GM23338 (cell line): ENCODE results near the gene SEL1L3. TPM values are rescaled to one million over a fixed set of nuclear protein-coding genes. Genes with fewer than 3 reads are reported as not detected.

Experiments
- ATAC-seq: fragments of 200-7000 bp; cut with Tn5 transposase; 3 replicates; pipeline ENCODE4 v1.9.1; 2020
- DNase-seq: peaks from one replicate; pipeline ENCODE4 v3.0.0-alpha.2; 2015; ENCODE audit warnings: low spot score
- H2AFZ ChIP-seq: fragments of 200-600 bp; sonication (generic); 2 replicates; pipeline ENCODE4 v1.8.0; 2016; ENCODE audit warnings: antibody characterized with exemption, mild to moderate bottlenecking, moderate library complexity
- H3F3A ChIP-seq: fragments of 200-600 bp; sonication (generic); replicated peaks from 2 replicates; pipeline ENCODE4 v1.8.0; 2017; ENCODE audit warnings: antibody characterized with exemption, mixed run types, low read depth
- H3K27ac ChIP-seq: fragments of 200-600 bp; sonication (generic); 2 replicates; pipeline ENCODE4 v1.6.1; 2016; ENCODE audit warnings: low read depth
- H3K27me3 ChIP-seq: fragments of 200-600 bp; sonication (generic); 2 replicates; pipeline ENCODE4 v1.8.0; 2016; ENCODE audit warnings: mild to moderate bottlenecking, mixed run types, moderate library complexity; ENCODE audit not compliant: insufficient read depth
- H3K36me3 ChIP-seq: fragments of 200-600 bp; sonication (generic); 2 replicates; pipeline ENCODE4 v1.8.0; 2016; ENCODE audit warnings: mild to moderate bottlenecking; ENCODE audit not compliant: insufficient read depth
- H3K4me1 ChIP-seq: fragments of 200-600 bp; sonication (generic); 2 replicates; pipeline ENCODE4 v1.8.0; 2016; ENCODE audit warnings: mild to moderate bottlenecking, moderate library complexity; ENCODE audit not compliant: insufficient read depth
- H3K4me2 ChIP-seq: fragments of 200-600 bp; sonication (generic); 2 replicates; pipeline ENCODE4 v1.7.1; 2017; ENCODE audit warnings: mixed run types
- H3K4me3 ChIP-seq: fragments of 200-600 bp; sonication (generic); 2 replicates; pipeline ENCODE4 v1.6.1; 2016; ENCODE audit warnings: mixed run types
- H3K79me2 ChIP-seq: fragments of 200-600 bp; sonication (generic); replicated peaks from 2 replicates; pipeline ENCODE4 v1.8.0; 2017; ENCODE audit warnings: mild to moderate bottlenecking; ENCODE audit not compliant: insufficient read depth
- H3K9me2 ChIP-seq: fragments of 200-600 bp; sonication (generic); 2 replicates; pipeline ENCODE4 v1.8.0; 2017; ENCODE audit not compliant: insufficient read depth
- H4K20me1 ChIP-seq: fragments of 200-600 bp; sonication (generic); replicated peaks from 2 replicates; pipeline ENCODE4 v1.8.0; 2017; ENCODE audit warnings: mild to moderate bottlenecking; ENCODE audit not compliant: insufficient read depth
- H3K27ac Mint-ChIP-seq: 2 replicates; pipeline ENCODE4 v1.8.0; 2020; ENCODE audit warnings: inconsistent platforms, mild to moderate bottlenecking, moderate library complexity, mixed read lengths
- H3K27me3 Mint-ChIP-seq: 3 replicates; pipeline ENCODE4 v1.8.0; 2022; ENCODE audit warnings: low read depth, mild to moderate bottlenecking, moderate library complexity, mixed read lengths, inconsistent platforms; ENCODE audit not compliant: insufficient read depth, poor library complexity
- H3K36me3 Mint-ChIP-seq: 3 replicates; pipeline ENCODE4 v1.8.0; 2021; ENCODE audit warnings: low read depth, mild to moderate bottlenecking, inconsistent platforms, moderate library complexity, mixed read lengths
- H3K4me1 Mint-ChIP-seq: 3 replicates; pipeline ENCODE4 v1.8.0; 2020; ENCODE audit warnings: mild to moderate bottlenecking, inconsistent platforms, mixed read lengths
- H3K4me3 Mint-ChIP-seq: 3 replicates; pipeline ENCODE4 v1.8.0; 2021; ENCODE audit warnings: moderate library complexity, mild to moderate bottlenecking, inconsistent platforms, mixed read lengths
- H3K9me3 Mint-ChIP-seq: 3 replicates; pipeline ENCODE4 v1.8.0; 2020; ENCODE audit warnings: moderate library complexity, mild to moderate bottlenecking, inconsistent platforms, mixed read lengths
- CTCF ChIP-seq, 2 experiments: fragments of 200-600 bp in 1 of 2; sonication (generic) in 1 of 2; conservative IDR thresholded peaks; 2 replicates each; pipeline versions ENCODE4 v1.5.1 to v1.6.1; 2016 to 2017; ENCODE audit warnings: antibody characterized with exemption in 2 of 2, low read depth in 2 of 2, mild to moderate bottlenecking in 2 of 2, moderate library complexity in 1 of 2
- EZH2 ChIP-seq: fragments of 200-600 bp; sonication (generic); IDR thresholded peaks from one replicate; pipeline ENCODE4 v1.8.0; 2017; ENCODE audit warnings: antibody characterized with exemption, mild to moderate bottlenecking, low read depth; ENCODE audit not compliant: unreplicated experiment
- EZH2phosphoT487 ChIP-seq: fragments of 200-600 bp; sonication (generic); IDR thresholded peaks from one replicate; pipeline ENCODE4 v1.8.1; 2018; ENCODE audit warnings: antibody characterized with exemption; ENCODE audit not compliant: unreplicated experiment
- JUNB ChIP-seq: IDR thresholded peaks from one replicate; pipeline ENCODE4 v1.6.1; 2016; ENCODE audit warnings: antibody characterized with exemption; ENCODE audit not compliant: unreplicated experiment
- NANOG ChIP-seq: IDR thresholded peaks from 2 replicates; pipeline ENCODE4 v1.6.1; 2016; ENCODE audit warnings: antibody characterized with exemption, borderline replicate concordance
- POLR2AphosphoS5 ChIP-seq: IDR thresholded peaks from 2 replicates; pipeline ENCODE4 v1.6.1; 2016; ENCODE audit warnings: antibody characterized with exemption, low read depth
- REST ChIP-seq: IDR thresholded peaks from one replicate; pipeline ENCODE4 v1.6.1; 2018; ENCODE audit warnings: antibody characterized with exemption; ENCODE audit not compliant: unreplicated experiment
- STAT1 ChIP-seq: IDR thresholded peaks from one replicate; pipeline ENCODE4 v1.6.1; 2016; ENCODE audit warnings: antibody characterized with exemption; ENCODE audit not compliant: unreplicated experiment
- ZNF114 ChIP-seq: fragments of 250-450 bp; sonication (Bioruptor Pico); IDR thresholded peaks from 2 replicates; pipeline ENCODE4 v1.5.0; 2020; ENCODE audit warnings: mild to moderate bottlenecking, moderate library complexity
- ZNF331 ChIP-seq: fragments of 250-450 bp; sonication (Bioruptor Pico); IDR thresholded peaks from 2 replicates; pipeline ENCODE4 v1.5.0; 2020; ENCODE audit warnings: low read depth, mild to moderate bottlenecking, moderate library complexity
- ZNF462 ChIP-seq: fragments of 250-450 bp; sonication (Bioruptor Pico); IDR thresholded peaks from 2 replicates; pipeline ENCODE4 v1.5.0; 2020; ENCODE audit warnings: mild to moderate bottlenecking, moderate library complexity
- polyA plus RNA-seq: library from polyadenylated mRNA; unstranded; fragments of >200 nt; fragmentation: Nextera tagmentation; extraction: Ambion mirVana; gene quantifications from 2 replicates; pipeline ENCODE4 v1.2.1, GENCODE V29; 2016
- total RNA-seq: library from RNA; depleted of rRNA; stranded (reverse); fragments of >200 nt; shearing (Covaris generic); gene quantifications from 2 replicates; pipeline ENCODE4 v1.2.3, GENCODE V29; 2014

Gene SEL1L3
- total and polyA plus RNA-seq, 2 experiments from 2014 or later: 17.1 to 61.7 TPM

- H2AFZ ChIP-seq: no peak overlapping the region
- H3F3A ChIP-seq: no peaks in the 10 kb centered on the region
- H4K20me1 ChIP-seq: no peaks in the 10 kb centered on the region; the same call in 1 of the 2 replicates
- no peaks in the 10 kb centered on the region for H3K9me2 ChIP-seq
- no peaks in the 10 kb centered on the region for H3K27me3 ChIP-seq
- H3K27ac Mint-ChIP-seq: no peak overlapping the region; the same call in 1 of the 2 replicates
- H3K36me3 Mint-ChIP-seq: peaks cover 14% of the 10 kb centered on the region
- peaks cover 1% of the 10 kb centered on the region; the same call in 1 of the 2 replicates for H3K4me1 ChIP-seq
- H3K27ac ChIP-seq: no peak overlapping the region; the same call in 1 of the 2 replicates
- H3K4me1 Mint-ChIP-seq: peaks cover 5% of the 10 kb centered on the region
- H3K4me3 Mint-ChIP-seq: no peak overlapping the region
- peaks cover 5% of the 10 kb centered on the region for H3K27me3 Mint-ChIP-seq
- no peaks in the 10 kb centered on the region for H3K9me3 Mint-ChIP-seq
- no peak overlapping the region for H3K4me2 ChIP-seq
- ATAC-seq: no peak
- H3K36me3 ChIP-seq: no peaks in the 10 kb centered on the region; the same call in 1 of the 2 replicates
- H3K79me2 ChIP-seq: no peaks in the 10 kb centered on the region
- DNase-seq: no peak
- H3K4me3 ChIP-seq: no peak overlapping the region
- no peak for TF ChIP-seq NANOG
- no peak for TF ChIP-seq STAT1
- TF ChIP-seq CTCF (conservative IDR thresholded peaks at IDR 0.05; ENCODE audit: low read depth in 2 of 2): no peak
- no peak for TF ChIP-seq ZNF331 (CRISPR knock-in tag)
- no peak for TF ChIP-seq EZH2
- TF ChIP-seq POLR2AphosphoS5: no peak
- TF ChIP-seq JUNB: no peak
These were observed 34.9 kb downstream of the SEL1L3 start for GRCh38 chr4:25827897-25828296.

GRCh38 chr4:25827373-25827772 lies 35.4 kb downstream of the SEL1L3 start:
- Histone ChIP-seq H3K4me2 (no peak overlapping the region), H3F3A (no peaks in the 10 kb centered on the region), H3K79me2 (no peaks in the 10 kb centered on the region), H3K4me1 (peaks cover 7% of the 10 kb centered on the region), H3K27ac (no peak overlapping the region), H3K27me3 (no peaks in the 10 kb centered on the region), H3K4me3 (no peak overlapping the region), H3K9me2 (no peaks in the 10 kb centered on the region), H4K20me1 (no peaks in the 10 kb centered on the region; the same call in 1 of the 2 replicates), H3K36me3 (no peaks in the 10 kb centered on the region; the same call in 1 of the 2 replicates), H2AFZ (no peak overlapping the region)
- TF ChIP-seq EZH2phosphoT487 (no peak), STAT1 (no peak), REST (no peak), ZNF114 (CRISPR knock-in tag) (no peak), ZNF462 (no peak)
- Mint-ChIP-seq H3K36me3 (peaks cover 15% of the 10 kb centered on the region), H3K4me1 (peaks cover 11% of the 10 kb centered on the region), H3K4me3 (no peak overlapping the region), H3K27ac (no peak overlapping the region; the same call in 1 of the 2 replicates), H3K9me3 (no peaks in the 10 kb centered on the region), H3K27me3 (peaks cover 5% of the 10 kb centered on the region)
- no peak for ATAC-seq
- no peak for DNase-seq
